ENCODE data around the gene RNU6-7. TPM values are rescaled to one million over a fixed set of nuclear protein-coding genes. Genes with fewer than 3 reads are reported as not detected.

Gene RNU6-7
- total RNA-seq, 1 experiment from 2014 or later, result not detected

GRCh38 chr14:32205554-32205953 lies 3.7 kb downstream of the RNU6-7 start:
- no peak for DNase-seq (ENCODE audit: low spot score)

- DNase-seq (ENCODE audit: low spot score), result peak; percentile 24
These were observed 4.1 kb downstream of the RNU6-7 start for GRCh38 chr14:32205984-32206383.

- DNase-seq (ENCODE audit: low spot score), result no peak
These were observed 4.7 kb downstream of the RNU6-7 start for GRCh38 chr14:32206552-32206951.

GRCh38 chr14:32208490-32208889 lies 6.6 kb downstream of the RNU6-7 start:
- no peak for DNase-seq (ENCODE audit: low spot score)

GRCh38 chr14:32209471-32209870 lies 7.6 kb downstream of the RNU6-7 start:
- no peak for DNase-seq (ENCODE audit: low spot score)

GRCh38 chr14:32211068-32211404 lies 9.2 kb downstream of the RNU6-7 start:
- DNase-seq (ENCODE audit: low spot score), result no peak

GRCh38 chr14:32212833-32213232 lies 11.0 kb downstream of the RNU6-7 start:
- DNase-seq (ENCODE audit: low spot score), result no peak

- DNase-seq (ENCODE audit: low spot score), result no peak
These were observed 15.5 kb downstream of the RNU6-7 start for GRCh38 chr14:32217301-32217700.

GRCh38 chr14:32224737-32225377 lies 23.0 kb downstream of the RNU6-7 start:
- peak; percentile 48 for DNase-seq (ENCODE audit: low spot score)

- DNase-seq (ENCODE audit: low spot score), result no peak
These were observed 23.6 kb downstream of the RNU6-7 start for GRCh38 chr14:32225378-32225920.

- no peak for DNase-seq (ENCODE audit: low spot score)
These were observed 24.2 kb downstream of the RNU6-7 start for GRCh38 chr14:32226056-32226455.

GRCh38 chr14:32230181-32230580 lies 28.3 kb downstream of the RNU6-7 start:
- DNase-seq (ENCODE audit: low spot score), result peak; percentile 74

GRCh38 chr14:32230695-32231280 lies 28.9 kb downstream of the RNU6-7 start:
- peak; percentile 11 for DNase-seq (ENCODE audit: low spot score)

- no peak for DNase-seq (ENCODE audit: low spot score)
These were observed 30.6 kb downstream of the RNU6-7 start for GRCh38 chr14:32232481-32232880.

- no peak for DNase-seq (ENCODE audit: low spot score)
These were observed 31.4 kb downstream of the RNU6-7 start for GRCh38 chr14:32233260-32233659.

GRCh38 chr14:32244404-32244803 lies 42.6 kb downstream of the RNU6-7 start:
- no peak for DNase-seq (ENCODE audit: low spot score)

GRCh38 chr14:32246751-32247150 lies 44.9 kb downstream of the RNU6-7 start:
- no peak for DNase-seq (ENCODE audit: low spot score)

GRCh38 chr14:32249371-32249770 lies 47.5 kb downstream of the RNU6-7 start:
- DNase-seq (ENCODE audit: low spot score), result no peak

- DNase-seq (ENCODE audit: low spot score), result no peak
These were observed 47.9 kb downstream of the RNU6-7 start for GRCh38 chr14:32249780-32250179.

GRCh38 chr14:32250681-32251080 lies 48.8 kb downstream of the RNU6-7 start:
- DNase-seq (ENCODE audit: low spot score), result no peak

GRCh38 chr14:32251530-32251929 lies 49.7 kb downstream of the RNU6-7 start:
- no peak for DNase-seq (ENCODE audit: low spot score)

All from A172 (cell line).